ENCODE measurements around the gene KIAA1958.

The KIAA1958 gene

DNA sequence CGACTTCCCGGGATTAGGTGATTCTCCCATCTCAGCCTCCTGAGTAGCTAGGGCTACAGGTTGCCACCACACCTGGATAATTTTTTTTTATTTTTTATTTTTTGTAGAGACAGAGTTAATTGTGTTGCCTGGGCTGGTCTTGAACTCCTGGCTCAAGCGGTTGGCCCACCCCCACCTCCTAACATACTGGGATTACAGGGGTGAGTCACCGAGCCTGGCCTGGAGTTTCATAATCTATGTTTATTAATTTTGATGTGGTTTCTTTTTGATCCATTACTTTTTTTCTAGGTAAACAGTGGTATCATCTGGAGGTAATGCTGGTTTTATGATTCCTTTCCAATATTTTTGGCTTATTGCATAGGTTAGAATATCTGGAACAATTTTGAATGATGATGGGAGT lies 54.2 kb downstream of the KIAA1958 start:
- no peak overlapping the region for H3K4me2 ChIP-seq (ENCODE audit: low read length)
- peaks cover 2% of the 10 kb centered on the region; the same call in 1 of the 2 replicates for H3K79me2 ChIP-seq (ENCODE audit: low read length)
- no peak overlapping the region for H3K27ac ChIP-seq (ENCODE audit: low read length)
- H3K9me3 ChIP-seq (ENCODE audit: insufficient read depth, low read length) = no peaks in the 10 kb centered on the region
- no peaks in the 10 kb centered on the region for H3K4me1 ChIP-seq (ENCODE audit: low read length)
- no peak for TF ChIP-seq EZH2phosphoT487 (IDR thresholded peaks at IDR 0.05; ENCODE audit: low read depth)
- TF ChIP-seq CTCF (IDR thresholded peaks at IDR 0.05; ENCODE audit: low read depth, low read length) = no peak
- no peaks in the 10 kb centered on the region for H3K36me3 ChIP-seq (replicated peaks; ENCODE audit: low read depth, low read length)
- H4K20me1 ChIP-seq (ENCODE audit: insufficient read depth, low read length) = no peaks in the 10 kb centered on the region; the same call in 1 of the 2 replicates
- no peak overlapping the region for H2AFZ ChIP-seq (ENCODE audit: low read depth, low read length)
- H3K27me3 ChIP-seq (ENCODE audit: low read depth, low read length) = no peaks in the 10 kb centered on the region
- H3K4me3 ChIP-seq (ENCODE audit: low read length) = no peak overlapping the region
- no peak overlapping the region for H3K9ac ChIP-seq (ENCODE audit: low read length)

DNA sequence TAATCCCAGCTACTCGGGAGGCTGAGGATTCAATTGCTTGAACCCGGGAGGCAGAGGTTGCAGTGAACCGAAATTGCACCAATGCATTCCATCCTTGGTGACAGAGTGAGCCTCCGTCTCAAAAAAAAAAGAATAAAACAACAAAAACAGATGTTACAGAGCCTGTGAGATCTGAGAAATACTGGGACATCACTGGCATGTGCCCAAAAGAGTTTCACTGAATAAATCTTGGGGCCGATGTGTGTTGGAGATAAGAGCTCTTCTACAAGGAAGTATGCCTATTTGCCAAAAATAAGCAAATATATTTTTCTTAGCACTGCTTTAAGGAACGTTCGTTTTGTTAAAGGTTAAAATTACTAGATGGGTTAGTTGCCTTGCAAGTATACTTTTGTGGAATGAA lies 55.1 kb downstream of the KIAA1958 start:
- no peaks in the 10 kb centered on the region for H3K27me3 ChIP-seq (ENCODE audit: low read depth, low read length)
- H3K27ac ChIP-seq (ENCODE audit: low read length) = no peak overlapping the region
- H3K4me1 ChIP-seq (ENCODE audit: low read length) = no peaks in the 10 kb centered on the region
- no peak overlapping the region for H3K4me2 ChIP-seq (ENCODE audit: low read length)
- no peaks in the 10 kb centered on the region for H3K36me3 ChIP-seq (replicated peaks; ENCODE audit: low read depth, low read length)
- H3K4me3 ChIP-seq (ENCODE audit: low read length) = no peak overlapping the region
- H3K79me2 ChIP-seq (ENCODE audit: low read length) = peaks cover 6% of the 10 kb centered on the region; the same call in 1 of the 2 replicates
- H3K9me3 ChIP-seq (ENCODE audit: insufficient read depth, low read length) = no peaks in the 10 kb centered on the region
- H2AFZ ChIP-seq (ENCODE audit: low read depth, low read length) = no peak overlapping the region
- no peak for TF ChIP-seq EZH2phosphoT487 (IDR thresholded peaks at IDR 0.05; ENCODE audit: low read depth)
- no peak for TF ChIP-seq CTCF (IDR thresholded peaks at IDR 0.05; ENCODE audit: low read depth, low read length)
- no peaks in the 10 kb centered on the region; the same call in 1 of the 2 replicates for H4K20me1 ChIP-seq (ENCODE audit: insufficient read depth, low read length)
- H3K9ac ChIP-seq (ENCODE audit: low read length) = no peak overlapping the region

- Histone ChIP-seq H3K9me3 (ENCODE audit: insufficient read depth, low read length) (no peaks in the 10 kb centered on the region), H3K4me1 (ENCODE audit: low read length) (no peaks in the 10 kb centered on the region), H3K4me3 (ENCODE audit: low read length) (no peak overlapping the region), H3K36me3 (replicated peaks; ENCODE audit: low read depth, low read length) (no peaks in the 10 kb centered on the region), H3K9ac (ENCODE audit: low read length) (no peak overlapping the region), H3K4me2 (ENCODE audit: low read length) (no peak overlapping the region), H3K79me2 (ENCODE audit: low read length) (peaks cover 6% of the 10 kb centered on the region; the same call in 1 of the 2 replicates), H3K27me3 (ENCODE audit: low read depth, low read length) (no peaks in the 10 kb centered on the region), H4K20me1 (ENCODE audit: insufficient read depth, low read length) (no peaks in the 10 kb centered on the region; the same call in 1 of the 2 replicates), H2AFZ (ENCODE audit: low read depth, low read length) (no peak overlapping the region), H3K27ac (ENCODE audit: low read length) (no peak overlapping the region)
- no peak for TF ChIP-seq CTCF (IDR thresholded peaks at IDR 0.05; ENCODE audit: low read depth, low read length)
- no peak for TF ChIP-seq EZH2phosphoT487 (IDR thresholded peaks at IDR 0.05; ENCODE audit: low read depth)
These were observed 56.1 kb downstream of the KIAA1958 start for GRCh38 chr9:112542593-112543292.

- H3K9me3 ChIP-seq (ENCODE audit: insufficient read depth, low read length) = no peaks in the 10 kb centered on the region
- no peak overlapping the region for H3K27ac ChIP-seq (ENCODE audit: low read length)
- TF ChIP-seq CTCF (IDR thresholded peaks at IDR 0.05; ENCODE audit: low read depth, low read length) = no peak
- no peak for TF ChIP-seq EZH2phosphoT487 (IDR thresholded peaks at IDR 0.05; ENCODE audit: low read depth)
- H4K20me1 ChIP-seq (ENCODE audit: insufficient read depth, low read length) = no peaks in the 10 kb centered on the region; the same call in 1 of the 2 replicates
- no peaks in the 10 kb centered on the region for H3K36me3 ChIP-seq (replicated peaks; ENCODE audit: low read depth, low read length)
- H3K27me3 ChIP-seq (ENCODE audit: low read depth, low read length) = no peaks in the 10 kb centered on the region
- H3K4me3 ChIP-seq (ENCODE audit: low read length) = no peak overlapping the region
- H3K4me1 ChIP-seq (ENCODE audit: low read length) = no peaks in the 10 kb centered on the region
- H3K9ac ChIP-seq (ENCODE audit: low read length) = no peak overlapping the region
- no peak overlapping the region for H2AFZ ChIP-seq (ENCODE audit: low read depth, low read length)
- peaks cover 4% of the 10 kb centered on the region; the same call in 1 of the 2 replicates for H3K79me2 ChIP-seq (ENCODE audit: low read length)
- H3K4me2 ChIP-seq (ENCODE audit: low read length) = no peak overlapping the region
These were observed 57.9 kb downstream of the KIAA1958 start for GRCh38 chr9:112544477-112544876.

All from OCI-LY3 (cell line).